IMR-90 (cell line): ENCODE measurements around the gene IQCF2. TPM values are rescaled to one million over a fixed set of nuclear protein-coding genes. Genes with fewer than 3 reads are reported as not detected.

Experiments used
- ATAC-seq: fragments of 200-7000 bp; cut with Tn5 transposase; 2 replicates; pipeline ENCODE4 v1.9.1; 2020; ENCODE audit warnings: low read depth, mild to moderate bottlenecking, moderate library complexity
- Bru-seq: library from RNA; stranded (reverse); fragments of 400-500 nt; gene quantifications from one replicate; lab custom pipeline; 2021; lab: Mats Ljungman, UMichigan
- BruChase-seq, 2 experiments: library from RNA; stranded (reverse); fragments of 400-500 nt; gene quantifications; one replicate each; lab custom pipeline; 2021; lab: Mats Ljungman, UMichigan
- BruUV-seq: library from RNA; stranded (reverse); fragments of 400-500 nt; replicated peaks from 2 replicates; lab custom pipeline; 2021; lab: Mats Ljungman, UMichigan
- CTCF ChIA-PET: fragments of 300-600 bp; formaldehyde crosslinking; extraction: SDS; loops from one replicate; lab custom pipeline; 2021; ENCODE audit warnings: antibody characterized with exemption; lab: Yijun Ruan, JAX
- POLR2A ChIA-PET: fragments of 300-600 bp; sonication (Branson Sonifier 250); formaldehyde crosslinking; loops from one replicate; lab custom pipeline; 2022; ENCODE audit warnings: antibody characterized with exemption; ENCODE audit not compliant: unreplicated experiment; lab: Charles Lee
- DNase-seq: peaks from one replicate; pipeline ENCODE4 v3.0.0; 2013
- H2AFZ ChIP-seq: replicated peaks from 2 replicates; pipeline ENCODE3; 2013; ENCODE audit warnings: low read length, mild to moderate bottlenecking; ENCODE audit not compliant: poor library complexity
- H2AK5ac ChIP-seq: 2 replicates; pipeline ENCODE4 v1.6.1; 2013; ENCODE audit warnings: low read depth, low read length, inconsistent platforms
- H2AK9ac ChIP-seq: replicated peaks from 2 replicates; pipeline ENCODE3; 2013; ENCODE audit warnings: mild to moderate bottlenecking, low read depth, low read length, moderate library complexity; ENCODE audit not compliant: poor library complexity
- H2BK120ac ChIP-seq: 2 replicates; pipeline ENCODE4 v1.6.1; 2013; ENCODE audit warnings: low read depth, low read length, inconsistent platforms
- H2BK15ac ChIP-seq: 3 replicates; pipeline ENCODE4 v1.6.1; 2013; ENCODE audit warnings: low read depth, low read length, inconsistent platforms
- H2BK20ac ChIP-seq: 2 replicates; pipeline ENCODE4 v1.6.1; 2013; ENCODE audit warnings: low read depth, mild to moderate bottlenecking, inconsistent platforms, low read length, moderate library complexity
- H2BK5ac ChIP-seq: 2 replicates; pipeline ENCODE4 v1.6.1; 2013; ENCODE audit warnings: mild to moderate bottlenecking, low read depth, low read length, inconsistent platforms; ENCODE audit not compliant: poor library complexity, severe bottlenecking
- H3K14ac ChIP-seq: replicated peaks from 2 replicates; pipeline ENCODE4 v1.6.1; 2013; ENCODE audit warnings: low read depth, low read length, inconsistent platforms
- H3K18ac ChIP-seq: 2 replicates; pipeline ENCODE4 v1.6.1; 2013; ENCODE audit warnings: low read depth, low read length, control low read depth
- H3K23ac ChIP-seq: 2 replicates; pipeline ENCODE4 v1.6.1; 2013; ENCODE audit warnings: low read depth, low read length, inconsistent platforms
- H3K27ac ChIP-seq: 2 replicates; pipeline ENCODE4 v1.5.1; 2013; ENCODE audit warnings: mild to moderate bottlenecking, control low read depth, low read length; ENCODE audit not compliant: insufficient read depth
- H3K27me3 ChIP-seq: 2 replicates; pipeline ENCODE4 v1.6.1; 2013; ENCODE audit warnings: low read length; ENCODE audit not compliant: control insufficient read depth, insufficient read depth
- H3K36me3 ChIP-seq: 2 replicates; pipeline ENCODE4 v1.6.1; 2013; ENCODE audit warnings: low read length, mixed read lengths; ENCODE audit not compliant: control insufficient read depth, insufficient read depth
- H3K4ac ChIP-seq: 2 replicates; pipeline ENCODE4 v1.6.1; 2013; ENCODE audit warnings: low read depth, low read length, inconsistent platforms
- H3K4me1 ChIP-seq: 2 replicates; pipeline ENCODE4 v1.6.1; 2013; ENCODE audit warnings: low read length, mixed read lengths; ENCODE audit not compliant: control insufficient read depth, insufficient read depth
- H3K4me2 ChIP-seq: 2 replicates; pipeline ENCODE4 v1.6.1; 2013; ENCODE audit warnings: low read depth, mild to moderate bottlenecking, control low read depth, low read length, moderate library complexity
- H3K4me3 ChIP-seq: 2 replicates; pipeline ENCODE4 v1.5.1; 2013; ENCODE audit warnings: low read depth, mild to moderate bottlenecking, control low read depth, low read length, moderate library complexity; ENCODE audit not compliant: insufficient read depth
- H3K56ac ChIP-seq: 2 replicates; pipeline ENCODE4 v1.6.1; 2013; ENCODE audit warnings: low read length, inconsistent platforms; ENCODE audit not compliant: insufficient read depth; ENCODE audit errors: extremely low read depth
- H3K79me1 ChIP-seq, 2 experiments: 2 replicates each; pipeline ENCODE4 v1.6.1; 2013; ENCODE audit warnings: low read length in 2 of 2, inconsistent platforms in 1 of 2, low read depth in 1 of 2
- H3K9ac ChIP-seq: 2 replicates; pipeline ENCODE4 v1.6.1; 2013; ENCODE audit warnings: low read depth, low read length, control low read depth
- H3K9me1 ChIP-seq: 2 replicates; pipeline ENCODE4 v1.6.1; 2013; ENCODE audit warnings: low read length, inconsistent platforms; ENCODE audit not compliant: insufficient read depth
- H3K9me3 ChIP-seq: 2 replicates; pipeline ENCODE4 v1.6.1; 2013; ENCODE audit warnings: low read length; ENCODE audit not compliant: control insufficient read depth, insufficient read depth
- H4K20me1 ChIP-seq: 2 replicates; pipeline ENCODE4 v1.6.1; 2013; ENCODE audit warnings: low read length, inconsistent platforms; ENCODE audit not compliant: insufficient read depth
- H4K5ac ChIP-seq: 2 replicates; pipeline ENCODE4 v1.6.1; 2013; ENCODE audit warnings: mild to moderate bottlenecking, low read depth, low read length, control low read depth
- H4K8ac ChIP-seq, 2 experiments: 2 replicates each; pipeline ENCODE4 v1.6.1; 2013; ENCODE audit warnings: low read depth in 2 of 2, low read length in 2 of 2, control low read depth in 1 of 2, inconsistent platforms in 1 of 2
- H4K91ac ChIP-seq: 2 replicates; pipeline ENCODE4 v1.6.1; 2013; ENCODE audit warnings: low read depth, low read length, inconsistent platforms; ENCODE audit not compliant: insufficient read depth
- CHD1 ChIP-seq: IDR thresholded peaks from 2 replicates; pipeline ENCODE4 v1.6.1; 2012; ENCODE audit warnings: low read depth, low read length, improper control_type of control experiment
- FOS ChIP-seq: fragments of 150-350 bp; IDR thresholded peaks from 2 replicates; pipeline ENCODE4 v1.6.1; 2016; ENCODE audit warnings: low read depth, low read length
- MAZ ChIP-seq: IDR thresholded peaks from 2 replicates; pipeline ENCODE4 v1.6.1; 2012; ENCODE audit warnings: low read depth, mild to moderate bottlenecking, low read length, improper control_type of control experiment, moderate library complexity, borderline replicate concordance
- NFE2L2 ChIP-seq: fragments of 150-350 bp; IDR thresholded peaks from 2 replicates; pipeline ENCODE4 v1.6.1; 2016; ENCODE audit warnings: low read depth, mild to moderate bottlenecking, low read length
- RCOR1 ChIP-seq: IDR thresholded peaks from 2 replicates; pipeline ENCODE4 v1.6.1; 2012; ENCODE audit warnings: mild to moderate bottlenecking, low read length, improper control_type of control experiment; ENCODE audit not compliant: insufficient replicate concordance
- WGBS, 2 experiments: methylation state at CpG; one replicate each; pipeline versions ENCODE4 v1.1.5 to v1.1.7; 2013; ENCODE audit warnings: missing lambda C conversion rate in 2 of 2; ENCODE audit not compliant: insufficient read length in 1 of 2; ENCODE audit errors: extremely low coverage in 2 of 2; 5-methylcytosine and 5-hydroxymethylcytosine counted together
- dilution Hi-C: fragments of 300-500 bp; cut with HindIII; formaldehyde crosslinking; loops from one replicate; pipeline ENCODE4 v1.14.3; 2018; ENCODE audit warnings: low sequenced_read_pairs; ENCODE audit not compliant: unreplicated experiment
- in situ Hi-C: fragments of 300-500 bp; cut with MboI; formaldehyde crosslinking; loops from 3 replicates; pipeline ENCODE4 v1.14.3; 2019; ENCODE audit warnings: low sequenced_read_pairs, inconsistent platforms, mixed read lengths
- intact Hi-C: fragments of 100-400 bp; cut with micrococcal nuclease; formaldehyde crosslinking; loops from 2 replicates; pipeline ENCODE4 v1.10.0; 2022
- long read RNA-seq: library from polyadenylated mRNA; unstranded; transcript quantifications from one replicate; pipeline ENCODE4 v2.0.0, GENCODE V29; 2021; ENCODE audit not compliant: unreplicated experiment
- polyA plus RNA-seq, 3 experiments: library from polyadenylated mRNA; depleted of rRNA; stranded (reverse); fragments of >200 nt; gene quantifications; 2 replicates each; pipeline ENCODE4 v1.2.3, GENCODE V29; 2012; ENCODE audit warnings: low replicate concordance in 1 of 3
- total RNA-seq: library from RNA; depleted of rRNA; stranded (reverse); fragments of >200 nt; gene quantifications from 2 replicates; pipeline ENCODE4 v1.2.3, GENCODE V29; 2012; rRNA removed
- TF ChIP-seq, protein P1 (sequence below): fragments of 150-350 bp; IDR thresholded peaks from 2 replicates; pipeline ENCODE4 v1.6.1; 2016; ENCODE audit warnings: low read depth, mild to moderate bottlenecking, low read length, moderate library complexity, borderline replicate concordance
- TF ChIP-seq, protein P2 (sequence below): fragments of 150-350 bp; IDR thresholded peaks from 2 replicates; pipeline ENCODE4 v1.6.1; 2017; ENCODE audit warnings: mild to moderate bottlenecking, antibody characterized with exemption, low read length, low read depth

Gene IQCF2
- total RNA-seq (not detected in 2 replicates), polyA plus RNA-seq (2012; rRNA removed) (not detected in 2 replicates), Bru-seq, nascent RNA (not detected), BruChase-seq, experiment 1, labeled RNA remaining after a 6-hour chase (not detected), BruChase-seq, experiment 2, labeled RNA remaining after a 2-hour chase (not detected)
- polyA plus RNA-seq (2012; cell fraction: cytosol; rRNA removed): not detected in 2 replicates
- polyA plus RNA-seq (2012; cell fraction: nucleus; rRNA removed; ENCODE audit: low replicate concordance): not detected in 2 replicates
- long read RNA-seq: 0 reads

DNA sequence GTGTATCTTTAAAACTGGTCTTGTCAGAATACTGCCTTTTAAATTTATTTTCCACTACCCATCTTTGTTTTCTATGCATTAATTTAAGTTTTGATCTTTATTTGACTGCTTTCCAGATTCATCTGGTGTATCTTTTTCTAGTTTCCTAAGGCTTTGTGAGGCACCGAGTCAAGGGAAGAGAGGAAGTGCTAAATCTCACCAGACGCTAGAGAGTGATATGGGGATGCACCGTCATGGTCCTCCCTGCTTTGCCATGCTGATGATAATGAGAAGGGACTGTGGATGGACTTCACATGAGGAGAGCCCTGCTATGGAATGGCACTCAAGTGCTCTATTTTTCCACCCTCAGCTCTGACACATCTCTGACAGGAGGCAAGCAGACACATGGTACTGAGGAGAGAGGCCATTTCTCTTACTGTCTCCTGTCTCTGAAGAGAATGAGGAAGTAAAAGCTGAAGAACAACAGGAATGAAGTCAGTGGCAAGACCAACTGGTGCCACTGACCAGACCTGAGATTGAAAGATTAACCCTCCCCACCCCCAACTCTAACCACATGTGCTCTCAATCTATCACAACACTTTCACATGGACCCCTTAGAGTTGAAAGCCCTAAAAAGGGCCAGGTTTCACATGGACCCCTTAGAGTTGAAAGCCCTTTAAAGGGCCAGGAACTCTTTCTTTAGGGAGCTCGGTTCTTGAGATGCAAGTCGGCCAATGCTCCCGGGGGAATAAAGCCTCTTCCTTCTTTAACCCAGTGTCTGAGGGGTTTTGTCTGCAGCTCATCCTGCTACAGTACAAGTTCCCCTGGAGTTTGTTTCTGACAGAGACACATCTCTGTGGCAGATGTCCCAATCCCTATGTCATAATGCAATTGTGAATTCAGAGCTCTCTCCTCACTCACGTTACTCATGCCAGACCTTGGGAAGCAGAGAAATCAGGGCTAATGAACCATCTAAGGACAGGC is at the start of gene IQCF2:
IQCF2 (plus strand) TSS at position 913 of the 963 bp plus-strand sequence. CDS start 52 bp downstream, outside the sequence.
- ChIA-PET POLR2A (no interaction called here), CTCF (no interaction called here)
- Histone ChIP-seq H4K8ac (no peak within 1 kb of the TSS), H4K20me1 (no peaks in the 10 kb centered on the region), H2AFZ (no peak within 1 kb of the TSS), H2BK5ac (no peak within 1 kb of the TSS), H3K27ac (no peak within 1 kb of the TSS), H3K9ac (no peak within 1 kb of the TSS), H3K23ac (no peak within 1 kb of the TSS), H3K4ac (no peak within 1 kb of the TSS), H3K36me3 (no peaks in the 10 kb centered on the region), H3K56ac (no peak within 1 kb of the TSS), H4K91ac (no peak within 1 kb of the TSS), H3K4me3 (no peak within 1 kb of the TSS), H3K14ac (no peak within 1 kb of the TSS), H2AK9ac (no peak within 1 kb of the TSS), H3K9me1 (no peaks in the 10 kb centered on the region), H2BK15ac (no peak within 1 kb of the TSS), H3K9me3 (no peaks in the 10 kb centered on the region), H3K79me1 (no peaks in the 10 kb centered on the region), H3K18ac (no peak within 1 kb of the TSS), H4K5ac (no peak within 1 kb of the TSS), H2BK20ac (no peak within 1 kb of the TSS), H3K4me2 (no peak within 1 kb of the TSS), H2AK5ac (no peak within 1 kb of the TSS), H3K4me1 (no peaks in the 10 kb centered on the region), H2BK120ac (no peak within 1 kb of the TSS), H3K27me3 (no peaks in the 10 kb centered on the region)
- BruUV-seq: no TSS peak
- dilution Hi-C loops: no loop called here
- no CpG with 5 or more reads among the region's 7 CpGs for WGBS, 2 experiments
- no peak for TF ChIP-seq CHD1
- TF ChIP-seq FOS: no peak
- TF ChIP-seq RCOR1: no peak
- TF ChIP-seq, protein P1, sequence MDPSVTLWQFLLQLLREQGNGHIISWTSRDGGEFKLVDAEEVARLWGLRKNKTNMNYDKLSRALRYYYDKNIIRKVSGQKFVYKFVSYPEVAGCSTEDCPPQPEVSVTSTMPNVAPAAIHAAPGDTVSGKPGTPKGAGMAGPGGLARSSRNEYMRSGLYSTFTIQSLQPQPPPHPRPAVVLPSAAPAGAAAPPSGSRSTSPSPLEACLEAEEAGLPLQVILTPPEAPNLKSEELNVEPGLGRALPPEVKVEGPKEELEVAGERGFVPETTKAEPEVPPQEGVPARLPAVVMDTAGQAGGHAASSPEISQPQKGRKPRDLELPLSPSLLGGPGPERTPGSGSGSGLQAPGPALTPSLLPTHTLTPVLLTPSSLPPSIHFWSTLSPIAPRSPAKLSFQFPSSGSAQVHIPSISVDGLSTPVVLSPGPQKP: no peak
- TF ChIP-seq, protein P2, sequence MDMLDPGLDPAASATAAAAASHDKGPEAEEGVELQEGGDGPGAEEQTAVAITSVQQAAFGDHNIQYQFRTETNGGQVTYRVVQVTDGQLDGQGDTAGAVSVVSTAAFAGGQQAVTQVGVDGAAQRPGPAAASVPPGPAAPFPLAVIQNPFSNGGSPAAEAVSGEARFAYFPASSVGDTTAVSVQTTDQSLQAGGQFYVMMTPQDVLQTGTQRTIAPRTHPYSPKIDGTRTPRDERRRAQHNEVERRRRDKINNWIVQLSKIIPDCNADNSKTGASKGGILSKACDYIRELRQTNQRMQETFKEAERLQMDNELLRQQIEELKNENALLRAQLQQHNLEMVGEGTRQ: no peak
- no peak for TF ChIP-seq NFE2L2
- TF ChIP-seq MAZ: no peak
- intact Hi-C loops: no loop called here
- DNase-seq: no peak
- no peak for ATAC-seq
- in situ Hi-C loops: no loop called here
